ENCODE measurements around the gene UTP11. TPM values are rescaled to one million over a fixed set of nuclear protein-coding genes. Genes with fewer than 3 reads are reported as not detected.

UTP11 gene
- total and polyA plus RNA-seq, 4 donors, result 11.0 to 17.8 (median 11.8) TPM

- Histone ChIP-seq H3K9me3 (ENCODE audit: control insufficient read depth in 4 of 4, low read length in 3 of 4) (no peaks in the 10 kb centered on the region), H3K27me3 (ENCODE audit: control insufficient read depth in 4 of 4, insufficient read depth in 4 of 4, low read length in 3 of 4) (no peaks in the 10 kb centered on the region), H3K9ac (ENCODE audit: low read depth in 1 of 2, low read length in 2 of 2) (no peak overlapping the region), H3K27ac (ENCODE audit: low read depth in 1 of 2, low read length in 2 of 2) (no peak overlapping the region), H3K4me3 (ENCODE audit: low read depth in 1 of 3, low read length in 3 of 3) (no peak overlapping the region), H3K4me1 (ENCODE audit: control insufficient read depth in 4 of 4, insufficient read depth in 4 of 4, low read length in 3 of 4) (no peaks in the 10 kb centered on the region), H3K36me3 (ENCODE audit: control insufficient read depth in 4 of 4, insufficient read depth in 3 of 4, low read depth in 1 of 4, low read length in 3 of 4) (no peaks in the 10 kb centered on the region)
- no peak for DNase-seq (ENCODE audit: low spot score)
- 83% methylated on average over 6 of the region's 6 CpGs for WGBS
- TF ChIP-seq HNF4A (conservative IDR thresholded peaks at IDR 0.05) (no peak), JUND (IDR thresholded peaks at IDR 0.05) (no peak), ATF3 (IDR thresholded peaks at IDR 0.05) (no peak), EGR1 (IDR thresholded peaks at IDR 0.05; ENCODE audit: low read depth in 2 of 2) (no peak)
Observed at GRCh38 chr1:38062361-38063288, 50.1 kb downstream of the UTP11 start.

- WGBS, result 91% methylated on average over 5 of the region's 5 CpGs
- Histone ChIP-seq H3K36me3 (ENCODE audit: control insufficient read depth in 4 of 4, insufficient read depth in 3 of 4, low read depth in 1 of 4, low read length in 3 of 4) (no peaks in the 10 kb centered on the region), H3K9me3 (ENCODE audit: control insufficient read depth in 4 of 4, low read length in 3 of 4) (no peaks in the 10 kb centered on the region), H3K4me1 (ENCODE audit: control insufficient read depth in 4 of 4, insufficient read depth in 4 of 4, low read length in 3 of 4) (no peaks in the 10 kb centered on the region), H3K4me3 (ENCODE audit: low read depth in 1 of 3, low read length in 3 of 3) (no peak overlapping the region), H3K27ac (ENCODE audit: low read depth in 1 of 2, low read length in 2 of 2) (no peak overlapping the region), H3K9ac (ENCODE audit: low read depth in 1 of 2, low read length in 2 of 2) (no peak overlapping the region), H3K27me3 (ENCODE audit: control insufficient read depth in 4 of 4, insufficient read depth in 4 of 4, low read length in 3 of 4) (no peaks in the 10 kb centered on the region)
- TF ChIP-seq ZBTB33 (IDR thresholded peaks at IDR 0.05), result no peak
- no peak for TF ChIP-seq HNF4A (conservative IDR thresholded peaks at IDR 0.05)
- TF ChIP-seq RXRA (IDR thresholded peaks at IDR 0.05), result no peak
- TF ChIP-seq SP1 (IDR thresholded peaks at IDR 0.05), result no peak
- TF ChIP-seq TAF1 (conservative IDR thresholded peaks at IDR 0.05), result no peak
- TF ChIP-seq MAX (IDR thresholded peaks at IDR 0.05), result no peak
- no peak for TF ChIP-seq GABPA (IDR thresholded peaks at IDR 0.05 in 1 of 2, conservative IDR thresholded peaks at IDR 0.05 in 1 of 2)
- no peak for TF ChIP-seq REST (IDR thresholded peaks at IDR 0.05)
- TF ChIP-seq EGR1 (IDR thresholded peaks at IDR 0.05; ENCODE audit: low read depth in 2 of 2), result no peak
- TF ChIP-seq CTCF (IDR thresholded peaks at IDR 0.05; ENCODE audit: low read depth, low read length, missing input control), result no peak
- TF ChIP-seq YY1 (IDR thresholded peaks at IDR 0.05), result no peak
- TF ChIP-seq RAD21 (IDR thresholded peaks at IDR 0.05), result no peak
- TF ChIP-seq NR2F2 (IDR thresholded peaks at IDR 0.05), result no peak
- TF ChIP-seq FOXA2 (IDR thresholded peaks at IDR 0.05), result no peak
- no peak for DNase-seq (ENCODE audit: low spot score)
Observed at GRCh38 chr1:38063616-38064015, 51.1 kb downstream of the UTP11 start.
